A549 (cell line): ENCODE results near the gene CAPN6. TPM values are rescaled to one million over a fixed set of nuclear protein-coding genes. Genes with fewer than 3 reads are reported as not detected.

Experiments
- ATAC-seq, 2 experiments: fragments of 200-7000 bp in 1 of 2; fragments of >200 bp in 1 of 2; cut with Nextera tagmentation in 1 of 2; cut with Tn5 transposase in 1 of 2; 3 replicates each; pipeline versions ENCODE4 v1.8.0 to v1.9.1; 2018 to 2020; ENCODE audit warnings: mild to moderate bottlenecking in 1 of 2, moderate library complexity in 1 of 2
- CTCF ChIA-PET: fragments of 300-600 bp; sonication (Branson Sonifier 250); formaldehyde crosslinking; extraction: SDS; loops from one replicate; lab custom pipeline; 2021; ENCODE audit warnings: antibody characterized with exemption, inconsistent platforms; lab: Yijun Ruan, JAX
- POLR2A ChIA-PET: fragments of 350-600 bp; formaldehyde crosslinking; extraction: SDS; loops from one replicate; lab custom pipeline; 2021; ENCODE audit warnings: antibody characterized with exemption, inconsistent platforms; lab: Yijun Ruan, JAX
- DNase-seq, 2 experiments: peaks; one replicate each; pipeline versions ENCODE4 v3.0.0 to v3.0.0-alpha.2; 2011 to 2016; ENCODE audit warnings: low read depth in 1 of 2, low spot score in 1 of 2
- FAIRE-seq: peaks from 2 replicates; lab custom pipeline; 2011; peaks lifted over from hg19 to GRCh38; lab: Jason Lieb, UNC
- H3K27ac ChIP-seq, 2 experiments: fragments of >200 bp; sonication (Bioruptor Twin); formaldehyde crosslinking; 3 replicates each; pipeline ENCODE4 v1.5.1; 2016 to 2017
- H3K4me1 ChIP-seq: fragments of >200 bp; sonication (Bioruptor Twin); formaldehyde crosslinking; 3 replicates; pipeline ENCODE4 v1.6.1; 2016
- H3K4me2 ChIP-seq: fragments of >200 bp; sonication (Bioruptor Twin); formaldehyde crosslinking; 3 replicates; pipeline ENCODE4 v1.6.1; 2016
- H3K4me3 ChIP-seq: fragments of >200 bp; sonication (Bioruptor Twin); formaldehyde crosslinking; 3 replicates; pipeline ENCODE4 v1.5.1; 2016
- H3K9me3 ChIP-seq: fragments of >200 bp; sonication (Bioruptor Twin); formaldehyde crosslinking; 3 replicates; pipeline ENCODE4 v1.6.1; 2016
- BHLHE40 ChIP-seq: IDR thresholded peaks from 2 replicates; pipeline ENCODE4 v1.6.1; 2012; ENCODE audit warnings: low read depth, low read length, inconsistent platforms
- CBX2 ChIP-seq: fragments of 200-600 bp; sonication (generic); IDR thresholded peaks from 2 replicates; pipeline ENCODE4 v1.6.1; 2016; ENCODE audit warnings: low read depth, mild to moderate bottlenecking, borderline replicate concordance
- EHF ChIP-seq: fragments of 250-450 bp; sonication (Bioruptor Pico); IDR thresholded peaks from 2 replicates; pipeline ENCODE4 v1.5.0; 2020; ENCODE audit warnings: mild to moderate bottlenecking
- EHMT2 ChIP-seq: fragments of 200-600 bp; sonication (generic); IDR thresholded peaks from 2 replicates; pipeline ENCODE4 v1.6.1; 2016; ENCODE audit warnings: antibody characterized with exemption, low read depth, mild to moderate bottlenecking, moderate library complexity
- EP300 ChIP-seq, 2 experiments: fragments of >200 bp; sonication (Bioruptor Twin); formaldehyde crosslinking; IDR thresholded peaks; 2 replicates in 1 of 2; 3 replicates in 1 of 2; pipeline ENCODE4 v1.6.1; 2016 to 2017
- ESRRA ChIP-seq: fragments of 150-350 bp; IDR thresholded peaks from 2 replicates; pipeline ENCODE4 v1.6.1; 2014; ENCODE audit warnings: mild to moderate bottlenecking, low read length, borderline replicate concordance
- FOSB ChIP-seq: fragments of 250-450 bp; sonication (Bioruptor Pico); IDR thresholded peaks from 2 replicates; pipeline ENCODE4 v1.5.0; 2020; ENCODE audit warnings: mild to moderate bottlenecking, moderate library complexity
- HDAC2 ChIP-seq: fragments of 200-600 bp; sonication (generic); IDR thresholded peaks from 2 replicates; pipeline ENCODE4 v1.6.1; 2016
- HES2 ChIP-seq: fragments of >200 bp; sonication (Bioruptor Twin); formaldehyde crosslinking; IDR thresholded peaks from 2 replicates; pipeline ENCODE4 v1.6.1; 2016
- HEYL ChIP-seq: fragments of 250-450 bp; sonication (Bioruptor Pico); IDR thresholded peaks from 2 replicates; pipeline ENCODE4 v1.8.0; 2021; ENCODE audit warnings: mild to moderate bottlenecking, moderate library complexity
- HMGXB4 ChIP-seq: fragments of 250-450 bp; sonication (Bioruptor Pico); IDR thresholded peaks from 2 replicates; pipeline ENCODE4 v1.5.0; 2021; ENCODE audit warnings: mild to moderate bottlenecking, moderate library complexity, borderline replicate concordance
- HOXB5 ChIP-seq: fragments of 250-450 bp; sonication (Bioruptor Pico); IDR thresholded peaks from 2 replicates; pipeline ENCODE4 v1.5.0; 2020; ENCODE audit warnings: mild to moderate bottlenecking, moderate library complexity
- JUN ChIP-seq, 2 experiments: fragments of >200 bp; sonication (Bioruptor Twin); formaldehyde crosslinking; IDR thresholded peaks; 2 replicates in 1 of 2; 3 replicates in 1 of 2; pipeline ENCODE4 v1.6.1; 2016 to 2017
- MAZ ChIP-seq: fragments of 150-350 bp; IDR thresholded peaks from 2 replicates; pipeline ENCODE4 v1.6.1; 2014; ENCODE audit warnings: antibody characterized with exemption, low read depth, low read length, borderline replicate concordance
- MYC ChIP-seq: IDR thresholded peaks from 2 replicates; pipeline ENCODE4 v1.6.1; 2012; ENCODE audit warnings: mild to moderate bottlenecking, inconsistent platforms, low read length, improper control_type of control experiment, borderline replicate concordance
- NPAS2 ChIP-seq: fragments of 250-450 bp; sonication (Bioruptor Pico); IDR thresholded peaks from 2 replicates; pipeline ENCODE4 v1.8.0; 2022; ENCODE audit warnings: mild to moderate bottlenecking, moderate library complexity, borderline replicate concordance
- NR3C1 ChIP-seq: fragments of >200 bp; sonication (Bioruptor Twin); formaldehyde crosslinking; IDR thresholded peaks from 3 replicates; pipeline ENCODE4 v1.6.1; 2017
- PBX3 ChIP-seq: IDR thresholded peaks from 2 replicates; pipeline ENCODE4 v1.6.1; 2012
- POLR2AphosphoS2 ChIP-seq: conservative IDR thresholded peaks from 2 replicates; pipeline ENCODE4 v1.6.1; 2012; ENCODE audit warnings: low read length, improper control_type of control experiment, inconsistent platforms
- RAD21 ChIP-seq, 2 experiments: fragments of >200 bp in 1 of 2; sonication (Bioruptor Twin) in 1 of 2; formaldehyde crosslinking in 1 of 2; IDR thresholded peaks in 1 of 2; conservative IDR thresholded peaks in 1 of 2; 2 replicates in 1 of 2; 3 replicates in 1 of 2; pipeline ENCODE4 v1.6.1; 2012 to 2018; ENCODE audit warnings: inconsistent platforms in 1 of 2
- RARB ChIP-seq: fragments of 250-450 bp; sonication (Bioruptor Pico); IDR thresholded peaks from 2 replicates; pipeline ENCODE4 v1.8.0; 2021; ENCODE audit warnings: mild to moderate bottlenecking, moderate library complexity
- RCOR1 ChIP-seq: fragments of 150-350 bp; IDR thresholded peaks from 2 replicates; pipeline ENCODE4 v1.6.1; 2014; ENCODE audit warnings: antibody characterized with exemption, low read length, low read depth
- TP53 ChIP-seq: fragments of 250-450 bp; sonication (Bioruptor Pico); IDR thresholded peaks from 2 replicates; pipeline ENCODE4 v1.5.0; 2021; ENCODE audit warnings: mild to moderate bottlenecking, moderate library complexity
- ZC3H11A ChIP-seq: fragments of 450-650 bp; IDR thresholded peaks from 2 replicates; pipeline ENCODE4 v1.6.1; 2014; ENCODE audit warnings: antibody characterized with exemption, mild to moderate bottlenecking
- WGBS: methylation state at CpG from one replicate; pipeline ENCODE4 v1.1.6; 2017; ENCODE audit errors: missing lambda C conversion rate; 5-methylcytosine and 5-hydroxymethylcytosine counted together
- polyA plus RNA-seq, 4 experiments: library from polyadenylated mRNA; depleted of rRNA in 3 of 4; stranded (reverse); fragments of >200 nt; fragmentation: RNase III in 1 of 4; extraction: RNeasy Plus Mini Kit Qiagen cat#74134 plus additional on column Dnase treatment in 1 of 4; gene quantifications; 2 replicates in 3 of 4; 3 replicates in 1 of 4; pipeline ENCODE4 v1.2.3, GENCODE V29; 2011 to 2017
- TF ChIP-seq, protein P1 (sequence below): IDR thresholded peaks from 2 replicates; pipeline ENCODE4 v1.6.1; 2012; ENCODE audit warnings: low read depth, borderline replicate concordance
- TF ChIP-seq, protein P2 (sequence below): fragments of >200 bp; sonication (Bioruptor Twin); formaldehyde crosslinking; IDR thresholded peaks from 3 replicates; pipeline ENCODE4 v1.6.1; 2016

The CAPN6 gene
- polyA plus RNA-seq, 2 of the 4 experiments (the other 2 are of a cell fraction), result not detected

- ChIA-PET CTCF (no interaction called here), POLR2A (no interaction called here)
- H3K4me1 ChIP-seq, result no peaks in the 10 kb centered on the region
- H3K27ac ChIP-seq, result no peak overlapping the region
- no peak overlapping the region for H3K4me2 ChIP-seq
- TF ChIP-seq PBX3, result no peak
- TF ChIP-seq RCOR1, result no peak
- no peak for TF ChIP-seq JUN (IDR thresholded peaks at IDR 0.05)
- TF ChIP-seq, all 56 proteins: peak for 0
- Histone ChIP-seq H3K4me3 (no peak overlapping the region), H3K9me3 (no peaks in the 10 kb centered on the region)
- ATAC-seq (no peak), DNase-seq (no peak), FAIRE-seq (no peak)
- WGBS, result 24% methylated on average over 3 of the region's 3 CpGs
These were observed 18.6 kb upstream of the CAPN6 start for GRCh38 chrX:111288841-111289240.

- Histone ChIP-seq H3K9me3 (no peaks in the 10 kb centered on the region), H3K4me2 (no peak overlapping the region), H3K4me3 (no peak overlapping the region), H3K27ac (no peak overlapping the region), H3K4me1 (no peaks in the 10 kb centered on the region)
- ATAC-seq (no peak), FAIRE-seq (no peak), DNase-seq (no peak)
- POLR2A ChIA-PET, result no interaction called here
- CTCF ChIA-PET, result interaction anchor here (1.1 kb wide), 1 partner anchor 9 kb away, joined by 3 read pairs; no protein-coding TSS in a partner anchor
- TF ChIP-seq, protein P1, sequence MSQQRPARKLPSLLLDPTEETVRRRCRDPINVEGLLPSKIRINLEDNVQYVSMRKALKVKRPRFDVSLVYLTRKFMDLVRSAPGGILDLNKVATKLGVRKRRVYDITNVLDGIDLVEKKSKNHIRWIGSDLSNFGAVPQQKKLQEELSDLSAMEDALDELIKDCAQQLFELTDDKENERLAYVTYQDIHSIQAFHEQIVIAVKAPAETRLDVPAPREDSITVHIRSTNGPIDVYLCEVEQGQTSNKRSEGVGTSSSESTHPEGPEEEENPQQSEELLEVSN, result no peak
- TF ChIP-seq BHLHE40 (no peak), ZC3H11A (no peak), NPAS2 (CRISPR knock-in tag) (no peak), HDAC2 (no peak), ESRRA (no peak), HEYL (no peak), MYC (no peak), EP300 (IDR thresholded peaks at IDR 0.05) (no peak), FOSB (CRISPR knock-in tag) (no peak), RARB (CRISPR knock-in tag) (no peak), HOXB5 (CRISPR knock-in tag) (no peak), POLR2AphosphoS2 (no peak)
- WGBS, result 11% methylated on average over 8 of the region's 8 CpGs
These were observed 14.5 kb upstream of the CAPN6 start for GRCh38 chrX:111284631-111285293.

DNA sequence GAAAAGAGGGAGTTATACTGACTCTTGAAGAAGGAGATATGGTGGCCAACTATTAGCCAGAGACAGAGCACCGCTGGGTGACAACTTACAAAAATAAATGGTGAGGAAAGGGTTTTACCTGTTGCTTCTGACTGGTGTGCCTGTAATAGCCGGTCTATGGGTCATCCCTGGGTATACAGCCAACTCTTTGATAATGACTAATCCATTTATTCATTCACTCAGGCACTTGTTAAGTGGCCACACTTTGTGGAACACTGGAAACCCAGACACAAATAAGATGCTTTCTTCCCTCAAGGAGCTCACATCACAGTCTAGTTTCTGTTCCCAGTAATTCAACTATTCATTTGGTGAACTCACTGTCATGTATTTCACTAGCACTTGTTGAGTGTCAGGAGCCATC lies 13.2 kb upstream of the CAPN6 start:
- ChIA-PET POLR2A (no interaction called here), CTCF (interaction anchor here (1.1 kb wide), 1 partner anchor 8 kb away, joined by 3 read pairs; no protein-coding TSS in a partner anchor)
- no peak for ATAC-seq
- Histone ChIP-seq H3K4me2 (no peak overlapping the region), H3K27ac (no peak overlapping the region), H3K4me1 (no peaks in the 10 kb centered on the region), H3K4me3 (no peak overlapping the region), H3K9me3 (no peaks in the 10 kb centered on the region)
- no peak for TF ChIP-seq TP53
- TF ChIP-seq HMGXB4 (CRISPR knock-in tag), result no peak
- TF ChIP-seq, protein P2, sequence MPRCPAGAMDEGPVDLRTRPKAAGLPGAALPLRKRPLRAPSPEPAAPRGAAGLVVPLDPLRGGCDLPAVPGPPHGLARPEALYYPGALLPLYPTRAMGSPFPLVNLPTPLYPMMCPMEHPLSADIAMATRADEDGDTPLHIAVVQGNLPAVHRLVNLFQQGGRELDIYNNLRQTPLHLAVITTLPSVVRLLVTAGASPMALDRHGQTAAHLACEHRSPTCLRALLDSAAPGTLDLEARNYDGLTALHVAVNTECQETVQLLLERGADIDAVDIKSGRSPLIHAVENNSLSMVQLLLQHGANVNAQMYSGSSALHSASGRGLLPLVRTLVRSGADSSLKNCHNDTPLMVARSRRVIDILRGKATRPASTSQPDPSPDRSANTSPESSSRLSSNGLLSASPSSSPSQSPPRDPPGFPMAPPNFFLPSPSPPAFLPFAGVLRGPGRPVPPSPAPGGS, result no peak
- TF ChIP-seq HES2, result no peak
- no peak for TF ChIP-seq PBX3
- TF ChIP-seq CBX2, result no peak
- no peak for TF ChIP-seq EHF (CRISPR knock-in tag)
- no peak for TF ChIP-seq BHLHE40
- no peak for TF ChIP-seq MAZ
- TF ChIP-seq NR3C1, result no peak
- no peak for TF ChIP-seq EHMT2
- TF ChIP-seq RAD21 (conservative IDR thresholded peaks at IDR 0.05 in 1 of 2, IDR thresholded peaks at IDR 0.05 in 1 of 2), result no peak
- 0% methylated on average over 2 of the region's 2 CpGs for WGBS
- FAIRE-seq, result no peak
- no peak for DNase-seq
